Neural cell (in vitro differentiated cells): Measurements from ENCODE around the gene FOXE1.

Experiments
- CTCF ChIP-seq: fragments of 450-650 bp; IDR thresholded peaks from 2 replicates; pipeline ENCODE4 v1.5.1; 2014; ENCODE audit warnings: antibody characterized with exemption, mild to moderate bottlenecking, moderate library complexity; ENCODE audit not compliant: poor library complexity, severe bottlenecking
- EZH2 ChIP-seq: fragments of 200-600, 300-800 bp; shearing (Covaris generic), sonication (generic); IDR thresholded peaks from 2 replicates; pipeline ENCODE4 v1.6.1; 2014; ENCODE audit warnings: antibody characterized with exemption, low read length, borderline replicate concordance, mild to moderate bottlenecking; ENCODE audit not compliant: insufficient read depth, poor library complexity, severe bottlenecking
- MXI1 ChIP-seq: fragments of 450-650 bp; conservative IDR thresholded peaks from 2 replicates; pipeline ENCODE4 v1.6.1; 2014; ENCODE audit warnings: antibody characterized with exemption, mild to moderate bottlenecking; ENCODE audit not compliant: poor library complexity, severe bottlenecking
- POLR2AphosphoS5 ChIP-seq: IDR thresholded peaks from 2 replicates; pipeline ENCODE4 v1.6.1; 2012

GRCh38 chr9:97831843-97832636, 21.0 kb upstream of the FOXE1 start:
- TF ChIP-seq MXI1, result no peak
- no peak for TF ChIP-seq POLR2AphosphoS5
- TF ChIP-seq EZH2, result no peak
- no peak for TF ChIP-seq CTCF
